BJ (cell line): ENCODE data around the gene SLC4A8. TPM values are rescaled to one million over a fixed set of nuclear protein-coding genes. Genes with fewer than 3 reads are reported as not detected.

ENCODE experiments used
- CTCF ChIA-PET: fragments of 350-600 bp; formaldehyde crosslinking; extraction: SDS; loops from one replicate; lab custom pipeline; 2021; ENCODE audit warnings: antibody characterized with exemption, inconsistent platforms; lab: Yijun Ruan, JAX
- POLR2A ChIA-PET: fragments of 300-600 bp; sonication (Branson Sonifier 250); formaldehyde crosslinking; extraction: SDS; loops from one replicate; lab custom pipeline; 2021; ENCODE audit warnings: antibody characterized with exemption; lab: Charles Lee
- DNase-seq: peaks from one replicate; pipeline ENCODE4 v3.0.0-alpha.2; 2011; ENCODE audit warnings: low read depth
- H3K27me3 ChIP-seq: 2 replicates; pipeline ENCODE4 v1.6.0; 2011; ENCODE audit warnings: low read length; ENCODE audit not compliant: control insufficient read depth, insufficient read depth
- H3K36me3 ChIP-seq: 2 replicates; pipeline ENCODE4 v1.5.1; 2011; ENCODE audit warnings: low read length; ENCODE audit not compliant: control insufficient read depth, insufficient read depth
- H3K4me3 ChIP-seq: 2 replicates; pipeline ENCODE4 v1.5.1; 2011; ENCODE audit warnings: low read depth, mild to moderate bottlenecking, control low read depth, low read length
- polyA plus RNA-seq: library from polyadenylated mRNA; depleted of rRNA; stranded (reverse); fragments of >200 nt; gene quantifications from 2 replicates; pipeline ENCODE4 v1.2.3, GENCODE V29; 2011
- TF ChIP-seq, protein P1 (sequence below): IDR thresholded peaks from 2 replicates; pipeline ENCODE4 v1.5.1; 2011; ENCODE audit warnings: low read depth, mild to moderate bottlenecking, control low read depth, inconsistent platforms, low read length, moderate library complexity; ENCODE audit not compliant: insufficient read depth

The SLC4A8 gene
- polyA plus RNA-seq, 1 experiment, result 4.9 TPM

DNA sequence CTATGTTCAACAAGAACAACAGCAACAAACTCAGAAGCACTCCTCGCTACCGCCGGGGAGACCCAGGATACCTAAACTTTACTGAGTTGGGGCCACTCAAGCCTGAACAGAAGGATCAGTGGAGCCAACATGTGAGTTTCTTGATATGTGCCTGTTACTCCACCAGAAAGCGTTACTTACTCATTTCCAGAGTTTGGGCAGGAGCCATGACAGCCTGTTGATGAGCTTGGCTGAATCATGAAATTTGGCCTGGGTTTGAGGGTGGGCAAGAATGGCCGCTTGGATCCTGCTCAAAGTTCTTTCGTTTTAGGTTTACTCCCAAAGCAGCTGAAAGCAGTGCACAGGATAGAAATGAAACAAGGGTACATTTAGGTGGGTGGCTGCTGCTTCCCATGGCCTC, 21.5 kb upstream of the SLC4A8 start:
- no peaks in the 10 kb centered on the region for H3K27me3 ChIP-seq
- no peaks in the 10 kb centered on the region for H3K36me3 ChIP-seq
- ChIA-PET CTCF (interaction anchor here (1.7 kb wide), 1 partner anchor 18 kb away, joined by 4 read pairs; no protein-coding TSS in a partner anchor), POLR2A (no interaction called here)
- no peak overlapping the region for H3K4me3 ChIP-seq
- TF ChIP-seq, protein P1, sequence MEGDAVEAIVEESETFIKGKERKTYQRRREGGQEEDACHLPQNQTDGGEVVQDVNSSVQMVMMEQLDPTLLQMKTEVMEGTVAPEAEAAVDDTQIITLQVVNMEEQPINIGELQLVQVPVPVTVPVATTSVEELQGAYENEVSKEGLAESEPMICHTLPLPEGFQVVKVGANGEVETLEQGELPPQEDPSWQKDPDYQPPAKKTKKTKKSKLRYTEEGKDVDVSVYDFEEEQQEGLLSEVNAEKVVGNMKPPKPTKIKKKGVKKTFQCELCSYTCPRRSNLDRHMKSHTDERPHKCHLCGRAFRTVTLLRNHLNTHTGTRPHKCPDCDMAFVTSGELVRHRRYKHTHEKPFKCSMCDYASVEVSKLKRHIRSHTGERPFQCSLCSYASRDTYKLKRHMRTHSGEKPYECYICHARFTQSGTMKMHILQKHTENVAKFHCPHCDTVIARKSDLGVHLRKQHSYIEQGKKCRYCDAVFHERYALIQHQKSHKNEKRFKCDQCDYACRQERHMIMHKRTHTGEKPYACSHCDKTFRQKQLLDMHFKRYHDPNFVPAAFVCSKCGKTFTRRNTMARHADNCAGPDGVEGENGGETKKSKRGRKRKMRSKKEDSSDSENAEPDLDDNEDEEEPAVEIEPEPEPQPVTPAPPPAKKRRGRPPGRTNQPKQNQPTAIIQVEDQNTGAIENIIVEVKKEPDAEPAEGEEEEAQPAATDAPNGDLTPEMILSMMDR, result no peak
- no peak for DNase-seq

DNA sequence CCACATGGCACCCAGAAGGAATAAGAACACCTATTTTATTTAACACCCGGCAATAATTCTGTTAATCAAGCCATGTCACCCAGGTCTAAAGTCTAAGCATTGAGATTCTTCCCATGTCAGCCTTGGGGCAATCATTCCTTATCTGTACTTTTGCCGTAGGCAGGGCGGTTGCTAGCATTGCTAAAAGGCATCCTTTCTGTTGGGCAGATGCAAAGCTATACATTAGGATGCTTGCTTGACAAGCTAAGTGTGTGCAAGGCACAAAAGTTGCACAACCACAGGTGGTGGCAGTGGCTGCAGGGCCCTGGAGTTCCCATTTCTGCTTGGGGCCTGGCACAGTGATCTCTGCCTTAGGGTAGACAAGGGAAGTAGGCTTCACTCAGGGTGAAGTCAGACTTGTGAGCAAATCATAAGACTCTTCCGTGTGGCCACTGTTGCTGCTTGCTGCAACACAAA, 20.9 kb upstream of the SLC4A8 start:
- DNase-seq, result no peak
- Histone ChIP-seq H3K36me3 (no peaks in the 10 kb centered on the region; the same call in 1 of the 2 replicates), H3K4me3 (no peak overlapping the region), H3K27me3 (no peaks in the 10 kb centered on the region)
- ChIA-PET CTCF (interaction anchor here (0.8 to 1.7 kb wide), 2 partner anchors 9 to 18 kb away, joined by 4 read pairs; no protein-coding TSS in a partner anchor), POLR2A (no interaction called here)
- TF ChIP-seq, protein P1, result no peak

DNA sequence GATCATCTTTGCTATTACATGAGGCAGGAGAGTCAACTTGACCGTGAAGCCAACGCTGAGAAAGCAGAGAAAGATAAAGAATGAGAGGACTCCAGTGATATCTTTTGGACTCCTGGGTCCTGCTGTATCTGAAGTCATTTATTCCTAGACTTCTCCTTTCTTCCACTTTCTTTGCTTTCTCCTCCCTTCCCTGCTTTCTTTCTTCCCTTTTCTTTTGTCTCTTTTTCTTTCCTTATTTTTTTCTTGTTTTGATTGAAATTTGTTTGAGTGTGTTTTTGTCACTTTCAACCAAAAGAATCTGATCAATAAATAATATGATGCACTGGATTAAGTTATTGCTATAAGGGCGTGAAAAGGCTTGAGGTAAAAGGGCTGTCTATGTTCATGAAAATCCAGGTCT, 20.0 kb upstream of the SLC4A8 start:
- POLR2A ChIA-PET, result no interaction called here
- H3K36me3 ChIP-seq, result no peaks in the 10 kb centered on the region; the same call in 1 of the 2 replicates
- TF ChIP-seq, protein P1, result no peak
- H3K4me3 ChIP-seq, result no peak overlapping the region
- DNase-seq, result no peak
- CTCF ChIA-PET, result interaction anchor here (1.7 kb wide), 1 partner anchor 17 kb away, joined by 4 read pairs; no protein-coding TSS in a partner anchor
- H3K27me3 ChIP-seq, result no peaks in the 10 kb centered on the region

DNA sequence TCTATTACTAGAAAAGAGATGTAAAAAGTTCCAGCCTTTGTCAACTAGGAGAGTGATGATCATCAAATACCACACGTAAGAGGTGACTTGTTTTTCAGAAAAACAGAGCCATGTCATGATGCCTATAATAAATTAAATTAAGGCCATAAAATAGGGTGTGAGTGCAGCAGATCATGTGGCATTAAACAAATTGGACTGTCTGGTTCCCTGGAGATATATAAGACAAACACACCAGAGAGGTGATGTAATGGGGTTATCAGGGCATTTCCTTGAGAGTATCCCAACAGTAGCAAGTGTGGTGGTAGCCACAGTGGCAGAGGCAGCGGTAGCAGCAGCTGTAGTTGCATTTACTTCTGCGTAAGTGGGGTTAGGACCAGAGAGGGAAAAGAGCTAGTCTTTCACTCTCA, 18.8 kb upstream of the SLC4A8 start:
- H3K36me3 ChIP-seq, result no peaks in the 10 kb centered on the region; the same call in 1 of the 2 replicates
- POLR2A ChIA-PET, result no interaction called here
- H3K27me3 ChIP-seq, result no peaks in the 10 kb centered on the region
- no peak overlapping the region for H3K4me3 ChIP-seq
- TF ChIP-seq, protein P1, result no peak
- no peak for DNase-seq
- CTCF ChIA-PET, result no interaction called here

DNA sequence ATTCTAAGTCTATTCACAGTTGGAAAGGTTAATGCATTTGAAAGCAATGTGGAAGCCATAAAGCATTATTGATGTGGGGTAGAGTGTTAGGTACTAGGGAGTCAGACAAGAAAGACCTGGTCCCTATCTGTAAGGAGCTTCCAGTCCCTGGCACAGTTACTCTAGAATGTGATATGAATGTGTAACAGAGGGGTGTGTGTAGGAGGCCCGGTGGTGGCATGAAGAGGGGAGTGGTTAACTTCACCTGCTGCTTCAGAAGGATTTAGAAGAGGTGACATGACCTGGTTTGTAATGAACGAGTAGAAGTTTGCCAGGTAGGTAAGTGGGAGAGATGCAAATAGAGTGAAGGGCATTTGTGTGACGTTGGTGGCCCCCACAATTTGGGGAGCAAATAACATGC, 18.3 kb upstream of the SLC4A8 start:
- CTCF ChIA-PET, result no interaction called here

More for the DNA sequence above, 18.3 kb upstream of the SLC4A8 start:
- no peaks in the 10 kb centered on the region; the same call in 1 of the 2 replicates for H3K36me3 ChIP-seq
- H3K27me3 ChIP-seq, result no peaks in the 10 kb centered on the region
- no peak overlapping the region for H3K4me3 ChIP-seq
- TF ChIP-seq, protein P1, result no peak
- POLR2A ChIA-PET, result no interaction called here
- no peak for DNase-seq
